Stomach smooth muscle (tissue), 2 donors: ENCODE results near the gene KCNH5.

Experiments
- H3K27ac ChIP-seq: one replicate; pipeline ENCODE4 v1.7.0; 2013; ENCODE audit warnings: mild to moderate bottlenecking, low read length, inconsistent platforms
- H3K27me3 ChIP-seq, 2 donors: one replicate each; pipeline ENCODE4 v1.7.0; 2013; ENCODE audit warnings: low read length in 2 of 2; ENCODE audit not compliant: insufficient read depth in 2 of 2, control insufficient read depth in 1 of 2
- H3K36me3 ChIP-seq, 2 donors: one replicate each; pipeline ENCODE4 v1.7.0; 2013; ENCODE audit warnings: low read length in 2 of 2; ENCODE audit not compliant: control insufficient read depth in 2 of 2, insufficient read depth in 2 of 2
- H3K4me1 ChIP-seq: one replicate; pipeline ENCODE4 v1.7.0; 2013; ENCODE audit warnings: low read length; ENCODE audit not compliant: control insufficient read depth, insufficient read depth
- H3K4me3 ChIP-seq, 2 donors: one replicate each; pipeline ENCODE4 v1.7.0; 2013; ENCODE audit warnings: low read length in 2 of 2
- H3K9ac ChIP-seq, 2 donors: one replicate each; pipeline ENCODE4 v1.7.0; 2013; ENCODE audit warnings: low read length in 2 of 2, mild to moderate bottlenecking in 1 of 2
- H3K9me3 ChIP-seq, 2 donors: one replicate each; pipeline ENCODE4 v1.7.0; 2013; ENCODE audit warnings: low read length in 2 of 2; ENCODE audit not compliant: control insufficient read depth in 2 of 2
- donor health status: healthy.
- donor health status: Pancreatic carcinoma.

The KCNH5 gene

GRCh38 chr14:63045612-63046320, 508 bp upstream of the KCNH5 start:
- no peaks in the 10 kb centered on the region for H3K36me3 ChIP-seq
- H3K9ac ChIP-seq: no peak overlapping the region
- H3K27me3 ChIP-seq: peaks cover 31 to 51% of the 10 kb centered on the region in 2 donors
- no peaks in the 10 kb centered on the region for H3K9me3 ChIP-seq
- H3K27ac ChIP-seq: no peak overlapping the region
- peak overlapping the region; percentile 25 to 66 for H3K4me3 ChIP-seq
- H3K4me1 ChIP-seq: peaks cover 12% of the 10 kb centered on the region

- H3K27me3 ChIP-seq: peaks cover 13 to 32% of the 10 kb centered on the region in 2 donors
- H3K9ac ChIP-seq: no peak overlapping the region
Measured at GRCh38 chr14:63039866-63040265, 5.4 kb downstream of the KCNH5 start.

GRCh38 chr14:63032641-63033040, 12.6 kb downstream of the KCNH5 start:
- H3K9ac ChIP-seq: no peak overlapping the region

More at GRCh38 chr14:63039866-63040265, 5.4 kb downstream of the KCNH5 start:
- Histone ChIP-seq H3K4me3 (no peak overlapping the region), H3K36me3 (no peaks in the 10 kb centered on the region), H3K9me3 (no peaks in the 10 kb centered on the region), H3K27ac (no peak overlapping the region), H3K4me1 (no peaks in the 10 kb centered on the region)

GRCh38 chr14:63032076-63032475, 13.2 kb downstream of the KCNH5 start:
- no peak overlapping the region for H3K9ac ChIP-seq

More at GRCh38 chr14:63032641-63033040, 12.6 kb downstream of the KCNH5 start:
- Histone ChIP-seq H3K9me3 (no peaks in the 10 kb centered on the region), H3K27ac (no peak overlapping the region), H3K27me3 (no peaks in the 10 kb centered on the region), H3K4me3 (no peak overlapping the region), H3K4me1 (no peaks in the 10 kb centered on the region), H3K36me3 (no peaks in the 10 kb centered on the region)

GRCh38 chr14:63030113-63030512, 15.1 kb downstream of the KCNH5 start:
- no peaks in the 10 kb centered on the region for H3K36me3 ChIP-seq
- no peaks in the 10 kb centered on the region for H3K4me1 ChIP-seq
- H3K9ac ChIP-seq: no peak overlapping the region
- no peak overlapping the region for H3K27ac ChIP-seq
- H3K4me3 ChIP-seq: no peak overlapping the region
- H3K9me3 ChIP-seq: no peaks in the 10 kb centered on the region
- H3K27me3 ChIP-seq: no peaks in the 10 kb centered on the region

More at GRCh38 chr14:63032076-63032475, 13.2 kb downstream of the KCNH5 start:
- H3K27ac ChIP-seq: no peak overlapping the region
- H3K36me3 ChIP-seq: no peaks in the 10 kb centered on the region
- H3K9me3 ChIP-seq: no peaks in the 10 kb centered on the region
- H3K27me3 ChIP-seq: no peaks in the 10 kb centered on the region
- no peak overlapping the region for H3K4me3 ChIP-seq
- no peaks in the 10 kb centered on the region for H3K4me1 ChIP-seq

- Histone ChIP-seq H3K9ac (no peak overlapping the region), H3K9me3 (no peaks in the 10 kb centered on the region), H3K4me3 (no peak overlapping the region), H3K36me3 (no peaks in the 10 kb centered on the region), H3K4me1 (no peaks in the 10 kb centered on the region), H3K27me3 (no peaks in the 10 kb centered on the region), H3K27ac (no peak overlapping the region)
Measured at GRCh38 chr14:63027719-63028118, 17.5 kb downstream of the KCNH5 start.

GRCh38 chr14:63026491-63026890, 18.8 kb downstream of the KCNH5 start:
- Histone ChIP-seq H3K27me3 (no peaks in the 10 kb centered on the region), H3K9me3 (no peaks in the 10 kb centered on the region), H3K4me3 (no peak overlapping the region), H3K36me3 (no peaks in the 10 kb centered on the region), H3K27ac (no peak overlapping the region), H3K9ac (no peak overlapping the region), H3K4me1 (no peaks in the 10 kb centered on the region)

GRCh38 chr14:63014621-63015020, 30.6 kb downstream of the KCNH5 start:
- no peak overlapping the region for H3K27ac ChIP-seq
- no peak overlapping the region for H3K9ac ChIP-seq
- no peaks in the 10 kb centered on the region for H3K36me3 ChIP-seq
- no peaks in the 10 kb centered on the region for H3K4me1 ChIP-seq
- no peaks in the 10 kb centered on the region for H3K9me3 ChIP-seq
- H3K4me3 ChIP-seq: no peak overlapping the region
- H3K27me3 ChIP-seq: no peaks in the 10 kb centered on the region

- H3K4me1 ChIP-seq: no peaks in the 10 kb centered on the region
- H3K9me3 ChIP-seq: no peaks in the 10 kb centered on the region
- H3K4me3 ChIP-seq: no peak overlapping the region
- H3K27ac ChIP-seq: no peak overlapping the region
- no peaks in the 10 kb centered on the region for H3K36me3 ChIP-seq
- H3K9ac ChIP-seq: no peak overlapping the region
- H3K27me3 ChIP-seq: no peaks in the 10 kb centered on the region
Measured at GRCh38 chr14:63012171-63012570, 33.1 kb downstream of the KCNH5 start.

- no peak overlapping the region for H3K27ac ChIP-seq
- no peak overlapping the region for H3K9ac ChIP-seq
- no peaks in the 10 kb centered on the region for H3K9me3 ChIP-seq
- H3K4me3 ChIP-seq: no peak overlapping the region
- H3K4me1 ChIP-seq: no peaks in the 10 kb centered on the region
- H3K36me3 ChIP-seq: no peaks in the 10 kb centered on the region
- no peaks in the 10 kb centered on the region for H3K27me3 ChIP-seq
Measured at GRCh38 chr14:63011623-63012022, 33.6 kb downstream of the KCNH5 start.

- H3K36me3 ChIP-seq: no peaks in the 10 kb centered on the region
- no peaks in the 10 kb centered on the region for H3K9me3 ChIP-seq
- no peak overlapping the region for H3K9ac ChIP-seq
- H3K4me3 ChIP-seq: no peak overlapping the region
- no peak overlapping the region for H3K27ac ChIP-seq
- H3K4me1 ChIP-seq: no peaks in the 10 kb centered on the region
- no peaks in the 10 kb centered on the region for H3K27me3 ChIP-seq
Measured at GRCh38 chr14:63009495-63009894, 35.8 kb downstream of the KCNH5 start.
